HG02642 (cell line): Measurements from ENCODE around the gene EMP2.
"Not testable (repeated sequence)": the region's sequence is repeated elsewhere in the genome, so short reads cannot be mapped to it uniquely, and the experiment has no call there.

Experiments used
- ATAC-seq: cut with Tn5 transposase; IDR thresholded peaks from one replicate; pipeline ENCODE4 v1.9.1; 2021; ENCODE audit warnings: mild to moderate bottlenecking; ENCODE audit not compliant: unreplicated experiment, poor library complexity

Gene EMP2

DNA sequence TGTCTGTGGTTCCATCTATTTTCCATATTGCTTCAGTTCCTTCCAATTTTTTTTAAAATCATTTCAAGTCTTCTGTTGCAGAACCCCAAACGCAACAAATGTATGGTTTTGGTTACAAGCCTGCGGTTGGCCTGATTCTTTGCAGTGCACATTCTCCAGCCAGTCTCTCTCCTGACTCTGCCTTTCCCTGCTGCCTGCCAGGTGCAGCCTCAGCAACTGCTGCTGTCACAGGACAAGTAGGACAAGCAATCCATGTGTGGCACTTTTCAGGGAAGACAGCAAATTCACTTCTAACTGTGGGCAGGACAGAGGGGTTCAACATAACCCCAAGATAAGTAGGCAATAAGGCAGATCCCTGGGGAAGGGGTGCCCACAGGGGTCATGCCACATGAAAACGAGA lies 24.2 kb downstream of the EMP2 start:
- ATAC-seq: no peak

DNA sequence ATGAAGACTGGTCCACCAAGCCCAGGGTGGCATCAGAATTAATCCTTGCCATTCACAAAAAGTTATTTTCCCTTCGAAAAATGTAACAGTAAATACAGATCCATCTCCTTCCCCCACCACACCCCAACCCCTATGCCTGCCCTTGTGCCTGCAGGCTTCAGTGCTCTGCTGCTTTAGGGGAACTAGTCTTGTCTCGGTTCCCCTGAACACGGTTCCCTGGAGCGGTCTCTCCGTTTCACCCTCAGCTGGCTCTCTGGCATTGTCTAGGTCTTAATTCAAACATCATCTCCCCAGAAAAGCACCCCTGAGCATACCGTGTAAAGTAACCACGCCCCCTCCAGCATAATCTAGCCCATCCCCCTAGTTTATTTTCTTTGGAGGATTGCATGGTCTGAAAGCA lies 25.8 kb downstream of the EMP2 start:
- peak; percentile 45 for ATAC-seq

DNA sequence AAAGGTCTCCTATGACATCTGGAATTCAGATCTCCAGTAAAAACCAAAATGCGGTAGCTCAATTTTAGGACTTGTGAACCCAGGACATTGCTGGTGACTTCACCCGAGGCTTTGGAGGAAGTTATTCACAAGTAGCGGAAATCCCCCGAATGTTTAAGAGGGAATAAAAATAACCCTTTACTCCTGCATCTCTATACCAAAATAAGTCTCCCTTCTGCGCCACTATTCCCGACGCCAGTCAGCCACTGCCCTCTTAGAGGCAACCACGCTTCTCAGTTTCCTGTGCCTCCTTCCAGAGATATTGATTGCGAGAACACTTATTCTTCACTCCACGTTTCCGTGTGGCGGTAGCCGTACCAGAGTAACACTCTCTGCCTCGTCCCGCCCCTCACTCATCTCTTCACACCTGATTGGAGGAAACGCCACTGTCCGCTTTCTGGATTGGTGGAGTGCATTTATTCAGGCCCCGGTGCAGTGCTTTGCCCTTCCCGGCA lies 27.4 kb downstream of the EMP2 start:
- ATAC-seq: peak; percentile 96

DNA sequence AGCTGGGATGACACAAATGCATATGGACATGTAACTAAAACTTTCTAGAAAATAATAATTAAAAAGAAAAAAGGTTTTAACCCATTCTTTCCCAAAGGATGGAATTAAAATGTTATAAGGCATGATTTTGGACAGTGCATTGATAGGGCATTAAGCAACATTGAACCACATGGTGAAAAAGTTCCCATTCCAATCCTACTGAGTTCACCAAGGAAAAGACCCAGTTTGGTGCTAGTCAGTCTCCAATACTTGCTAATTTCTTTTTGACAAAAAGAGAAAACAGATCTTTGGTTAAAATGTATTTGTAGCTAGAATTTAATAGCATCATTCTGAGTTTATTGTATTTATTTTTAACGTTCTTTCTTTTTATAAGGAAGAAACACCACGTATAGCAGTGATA lies 28.1 kb downstream of the EMP2 start:
- no peak for ATAC-seq

DNA sequence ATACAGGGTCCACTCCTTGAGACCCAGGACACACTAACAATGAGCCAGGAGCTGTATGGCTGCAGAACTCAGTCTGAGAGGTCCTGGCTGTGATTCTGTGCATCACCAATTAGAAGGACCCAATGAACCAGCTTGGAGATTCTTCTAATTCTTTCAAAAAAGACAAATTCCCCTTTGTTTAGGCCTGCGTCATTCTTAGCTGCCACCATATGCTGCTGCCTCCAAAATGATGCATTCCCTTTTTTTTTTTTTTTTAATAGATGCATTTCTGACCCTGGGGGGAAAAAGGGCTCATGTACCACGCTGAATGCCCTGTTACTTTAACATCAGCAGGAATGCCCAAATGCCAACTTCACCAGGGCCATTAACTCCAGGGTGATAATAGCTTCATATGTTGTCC lies 28.5 kb downstream of the EMP2 start:
- ATAC-seq: no peak

DNA sequence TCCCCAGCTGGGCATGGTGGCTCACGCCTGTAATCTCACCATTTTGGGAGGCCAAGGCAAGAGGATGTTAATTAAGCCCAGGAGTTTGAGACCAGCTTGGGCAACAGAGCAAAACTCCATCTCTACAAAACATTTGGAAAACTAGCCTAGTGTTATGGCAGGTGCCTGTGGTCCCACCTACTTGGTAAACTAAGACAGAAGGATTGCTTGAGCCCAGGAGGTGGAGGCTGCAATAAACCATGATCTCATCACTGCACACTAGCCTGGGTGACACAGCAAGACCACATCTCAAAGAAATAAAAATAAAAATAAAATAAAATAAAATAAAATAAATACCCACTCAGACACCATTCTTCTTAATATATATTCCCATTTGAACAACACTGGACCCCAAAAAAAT lies 32.0 kb downstream of the EMP2 start:
- ATAC-seq: no peak

DNA sequence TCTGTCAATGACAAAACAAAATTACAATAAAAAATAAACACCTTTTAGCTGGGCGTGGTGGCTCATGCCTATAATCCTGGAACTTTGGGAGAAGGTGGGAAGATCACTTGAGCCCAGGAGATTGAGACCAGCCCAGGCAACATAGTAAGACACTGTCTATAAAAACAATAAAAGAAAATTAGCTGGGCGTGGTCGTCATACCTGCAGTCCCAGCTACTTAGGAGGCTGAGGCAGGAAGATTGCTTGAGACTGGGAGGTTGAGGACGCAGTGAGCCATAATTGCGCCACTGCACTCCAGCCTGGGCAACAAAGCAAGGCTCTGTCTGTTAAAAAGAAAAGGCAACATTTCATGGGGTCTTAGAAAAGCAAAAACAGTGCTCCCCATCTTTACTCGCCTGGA lies 32.7 kb downstream of the EMP2 start:
- no peak for ATAC-seq

DNA sequence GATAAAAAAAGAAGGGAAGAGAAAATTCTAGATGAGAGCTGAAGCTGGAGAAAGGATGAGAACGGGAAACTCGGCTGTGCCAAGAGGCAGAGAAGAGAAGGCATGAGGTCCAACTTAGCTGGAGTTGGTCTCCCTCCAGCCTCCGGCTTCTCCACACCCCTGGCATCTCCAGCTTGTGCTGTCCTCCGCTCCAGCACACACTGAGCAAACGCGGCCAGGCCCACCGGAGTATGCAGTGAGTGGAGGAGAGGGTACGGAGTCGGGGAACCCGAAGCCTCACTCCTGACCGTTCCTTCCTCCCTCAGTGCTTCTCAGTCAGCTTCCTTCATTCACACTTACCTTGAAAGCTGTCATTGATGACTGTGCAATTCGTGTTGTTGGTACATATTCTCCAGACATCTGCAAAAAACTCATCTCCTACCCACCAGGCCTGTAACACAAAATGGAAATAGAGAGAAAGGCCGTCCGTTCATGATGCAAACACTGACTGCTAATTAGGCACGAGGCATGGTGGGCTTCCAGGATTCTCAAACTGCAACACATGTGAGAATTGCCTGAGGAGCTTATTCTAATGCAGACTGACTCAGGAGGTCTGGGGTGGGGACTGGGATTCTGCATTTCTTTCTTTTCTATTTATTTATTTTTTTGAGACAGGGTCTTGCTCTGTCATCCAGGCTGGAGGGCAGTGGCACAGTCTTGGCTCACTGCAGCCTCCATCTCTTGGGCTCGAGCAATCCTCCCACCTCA lies 37.0 kb downstream of the EMP2 start:
- ATAC-seq: no peak

DNA sequence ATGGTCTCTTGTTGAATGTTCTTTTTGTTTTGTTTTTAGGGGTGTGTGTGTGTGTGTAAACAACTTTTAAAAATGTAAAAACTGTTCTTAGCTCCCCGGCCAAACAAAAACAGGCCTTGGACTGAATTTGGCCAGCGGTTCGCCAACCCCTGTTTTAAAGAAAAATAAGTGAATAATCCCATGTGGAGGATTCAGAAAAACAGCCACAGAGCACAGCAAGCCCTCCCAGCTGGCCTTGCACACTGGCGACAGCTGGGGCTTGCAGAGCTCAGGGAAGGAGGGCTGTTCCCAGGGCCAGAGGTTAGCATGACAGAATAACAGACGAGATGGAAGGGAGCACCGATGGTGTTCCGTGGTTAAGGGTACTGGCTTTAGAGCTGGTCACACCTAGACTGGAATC lies 39.0 kb downstream of the EMP2 start:
- ATAC-seq: no peak

DNA sequence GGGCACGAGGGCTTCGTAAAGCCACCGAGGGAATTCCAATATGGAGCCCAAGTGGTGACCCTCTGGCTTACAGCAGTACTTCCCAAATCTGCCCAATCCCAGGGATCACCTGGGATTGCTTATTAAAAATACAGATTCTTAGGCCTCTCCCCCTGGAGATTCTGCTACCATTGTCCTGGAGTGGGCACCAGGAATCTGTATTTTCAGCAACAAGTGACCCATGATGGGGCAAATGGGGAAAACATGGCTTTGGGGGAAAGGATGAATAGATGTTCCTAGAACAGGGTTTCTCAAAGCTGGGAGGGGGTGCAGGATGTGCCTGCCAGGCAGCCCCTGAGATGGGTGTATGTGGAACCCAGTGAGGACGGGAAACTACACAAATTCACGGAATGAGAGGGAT lies 40.6 kb downstream of the EMP2 start:
- no peak for ATAC-seq

DNA sequence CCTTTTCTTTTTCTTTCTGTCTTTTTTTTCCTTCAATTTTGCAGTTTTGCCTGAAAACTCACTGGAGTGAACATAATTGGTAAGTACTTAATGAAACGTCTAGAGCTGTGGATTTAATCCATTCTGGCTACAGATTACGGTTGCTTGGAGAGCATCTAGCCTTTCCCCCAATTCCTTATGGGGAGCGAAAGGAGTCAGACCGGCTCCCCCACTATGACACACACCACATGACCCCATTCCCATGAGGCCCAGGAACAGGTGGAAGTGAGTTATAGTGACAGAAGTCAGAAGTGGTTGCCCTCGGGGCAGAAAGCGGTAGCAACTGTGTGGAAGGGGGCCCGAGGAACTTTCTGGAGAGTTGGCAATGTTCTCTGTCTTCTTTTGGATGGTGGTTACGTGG lies 41.2 kb downstream of the EMP2 start:
- ATAC-seq: no peak

DNA sequence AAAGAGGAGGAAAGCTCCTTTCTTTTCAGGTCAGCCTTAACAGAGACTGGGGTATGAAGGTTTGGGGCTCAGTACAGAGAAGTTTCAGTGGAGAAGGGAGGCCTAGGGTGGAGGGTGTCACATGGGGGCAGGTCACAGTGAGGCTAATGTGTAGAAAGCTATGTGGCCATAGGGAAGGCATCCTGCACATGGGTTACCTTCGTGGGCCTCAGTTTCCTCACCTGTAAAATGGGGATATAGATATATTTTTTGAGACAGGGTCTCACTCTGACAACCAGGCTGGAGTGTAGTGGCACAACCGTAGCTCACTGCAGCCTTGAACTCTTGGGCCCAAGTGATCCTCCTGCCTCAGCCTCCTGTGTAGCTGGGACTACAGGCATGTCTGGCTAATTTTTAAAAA lies 41.8 kb downstream of the EMP2 start:
- ATAC-seq: no peak

DNA sequence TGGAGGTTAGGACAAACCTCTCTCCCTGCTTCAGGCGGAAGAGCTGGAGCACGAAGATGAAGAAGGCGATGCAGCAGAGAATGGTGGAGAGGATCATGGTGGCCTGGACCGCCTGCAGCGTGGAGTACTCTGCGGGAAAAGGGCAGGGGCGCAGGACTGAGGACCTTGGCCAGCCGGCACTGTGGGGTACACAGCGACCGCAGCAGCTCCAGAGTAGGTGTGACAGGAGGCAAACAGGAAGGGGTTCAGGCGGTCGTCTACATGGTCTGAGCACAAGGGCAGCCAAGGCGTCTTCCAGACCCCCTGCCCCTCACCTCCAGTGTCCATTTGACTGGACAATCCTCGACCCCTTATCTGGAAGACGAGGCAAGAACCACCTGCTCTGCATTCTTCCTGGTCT lies 42.5 kb downstream of the EMP2 start:
- ATAC-seq: no peak

DNA sequence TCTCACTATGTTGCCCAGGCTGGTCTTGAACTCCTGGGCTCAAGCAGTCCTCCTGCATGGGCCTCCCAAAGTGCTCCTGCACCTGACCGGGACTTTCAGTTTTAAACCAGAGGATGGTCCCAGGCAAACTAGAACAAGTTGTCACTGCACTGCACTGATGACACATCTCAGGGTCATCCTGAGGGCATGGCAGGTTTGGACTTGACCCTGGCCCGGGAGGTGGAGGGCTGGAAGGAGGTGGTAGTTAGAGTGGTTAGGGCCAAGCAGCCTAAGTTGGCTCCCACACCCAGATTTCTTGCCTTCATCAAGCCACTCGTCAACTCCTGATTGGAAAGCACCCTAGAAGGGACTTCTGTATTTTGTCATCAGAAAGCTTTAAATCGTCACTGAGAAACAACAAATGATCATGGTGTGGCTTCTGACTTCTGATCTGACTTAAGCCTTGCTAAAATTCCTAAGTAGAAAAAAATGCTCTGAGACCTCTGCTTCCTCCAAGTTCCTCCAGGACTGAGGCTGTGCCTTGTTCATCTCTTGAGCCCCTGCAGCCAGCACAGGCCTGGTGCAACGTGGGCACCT lies 43.5 kb downstream of the EMP2 start:
- ATAC-seq: no peak

DNA sequence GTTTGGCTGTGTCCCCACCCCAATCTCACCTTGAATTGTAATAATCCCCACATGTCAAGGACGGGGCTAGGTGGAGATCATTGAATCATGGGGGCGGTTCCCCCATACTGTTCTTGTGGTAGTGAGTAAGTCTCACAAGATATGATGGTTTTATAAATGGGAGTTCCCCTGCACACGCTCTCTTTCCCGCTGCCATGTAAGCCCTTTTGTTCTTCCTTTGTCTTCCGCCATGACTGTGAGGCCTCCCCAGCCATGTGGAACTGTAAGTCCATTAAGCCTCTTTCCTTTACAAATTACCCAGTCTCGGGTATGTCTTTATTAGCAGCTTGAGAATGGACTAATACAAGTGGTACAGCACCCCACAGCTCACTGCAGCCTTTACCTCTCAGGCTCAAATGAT lies 44.1 kb downstream of the EMP2 start:
- ATAC-seq: not testable (repeated sequence)

DNA sequence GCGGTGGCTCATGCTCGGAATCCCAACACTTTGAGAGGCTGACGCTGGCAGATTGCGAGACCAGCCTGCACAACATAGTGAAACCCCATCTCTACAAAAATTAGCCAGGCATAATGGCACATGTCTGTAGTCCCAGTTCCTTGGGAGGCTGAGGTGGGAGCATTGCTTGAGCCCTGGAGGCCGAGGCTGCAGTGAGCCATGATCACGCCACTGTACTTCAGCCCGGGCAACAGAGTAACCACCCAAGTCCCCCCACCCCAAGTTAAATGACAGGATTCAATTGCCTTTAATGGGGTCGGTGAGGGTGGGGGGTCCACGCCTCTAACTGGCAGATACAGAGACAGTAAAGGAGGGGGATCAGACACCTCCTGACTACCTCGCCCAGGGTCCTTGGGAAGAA lies 44.9 kb downstream of the EMP2 start:
- no peak for ATAC-seq

DNA sequence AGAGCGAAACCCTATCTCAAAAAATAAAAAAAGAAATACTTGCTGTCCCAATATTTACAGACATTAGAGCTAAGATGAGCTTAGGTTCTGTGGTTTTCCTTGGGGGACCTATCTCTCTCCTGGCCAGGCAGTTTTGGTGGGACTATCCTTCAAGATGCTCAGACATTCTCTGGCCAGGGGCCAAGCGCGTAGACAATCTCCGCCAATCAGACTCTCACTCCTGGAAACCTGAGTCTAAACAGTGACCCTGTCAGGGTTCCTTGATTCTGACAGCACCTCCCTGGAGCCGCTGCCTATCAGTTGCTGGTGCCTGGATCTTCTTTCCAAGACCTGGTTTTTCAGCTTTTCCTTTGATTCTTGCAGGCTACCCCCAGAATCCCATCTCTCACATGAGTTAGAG lies 45.6 kb downstream of the EMP2 start:
- no peak for ATAC-seq

DNA sequence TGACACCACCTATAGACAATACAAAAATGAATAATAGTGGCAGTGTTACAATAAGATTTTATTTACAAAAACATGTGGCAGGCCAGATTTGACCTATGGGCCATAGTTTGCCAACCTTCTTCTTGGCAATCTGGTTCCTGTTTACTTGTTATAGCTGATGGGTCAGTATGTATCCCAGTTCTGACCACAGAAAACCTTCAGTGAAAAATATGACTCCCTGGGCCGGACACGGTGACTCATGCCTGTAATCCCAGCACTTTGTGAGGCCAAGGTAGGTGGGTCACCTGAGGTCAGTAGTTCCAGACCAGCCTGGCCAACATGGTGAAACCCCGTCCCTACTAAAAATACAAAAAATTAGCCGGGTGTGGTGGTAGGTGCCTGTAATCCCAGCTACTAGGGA lies 46.8 kb downstream of the EMP2 start:
- not testable (repeated sequence) for ATAC-seq

DNA sequence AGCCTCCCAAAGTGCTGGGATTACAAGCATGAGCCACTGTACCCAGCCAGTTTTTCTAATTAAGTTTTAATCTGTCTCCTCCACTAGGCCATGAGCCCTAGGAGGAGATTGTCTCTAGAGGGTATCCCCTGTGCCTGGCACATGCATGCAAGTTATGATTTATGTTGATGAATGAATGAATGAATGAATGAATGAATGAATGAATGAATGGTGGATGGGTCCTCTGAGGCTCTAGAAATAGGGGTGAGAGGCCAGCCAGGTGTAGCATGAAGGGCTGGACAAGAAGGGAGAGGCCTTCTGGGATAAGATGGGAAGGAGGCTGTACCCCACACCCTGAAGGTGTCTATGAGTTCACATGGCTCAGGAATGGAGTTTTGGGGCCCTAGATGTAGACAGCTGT lies 48.8 kb downstream of the EMP2 start:
- ATAC-seq: no peak

DNA sequence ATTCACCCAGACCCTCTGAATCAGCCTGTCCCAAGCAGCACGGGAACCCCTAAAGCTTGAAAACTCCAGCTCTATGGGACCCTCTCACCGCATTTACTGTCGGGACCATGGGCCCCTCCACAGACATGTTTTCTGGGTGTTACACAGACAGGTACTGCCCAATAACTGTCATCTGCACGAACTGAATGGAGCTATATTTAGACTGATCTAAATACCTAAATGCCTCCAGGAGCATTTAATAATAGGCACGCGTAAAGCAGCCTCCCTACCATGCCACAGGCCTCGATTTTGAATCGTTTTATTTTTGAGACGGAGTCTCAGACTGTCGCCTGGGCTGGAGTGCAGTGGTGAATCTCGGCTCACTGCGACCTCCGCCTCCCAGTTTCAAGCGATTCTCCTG lies 49.7 kb downstream of the EMP2 start:
- ATAC-seq: no peak

DNA sequence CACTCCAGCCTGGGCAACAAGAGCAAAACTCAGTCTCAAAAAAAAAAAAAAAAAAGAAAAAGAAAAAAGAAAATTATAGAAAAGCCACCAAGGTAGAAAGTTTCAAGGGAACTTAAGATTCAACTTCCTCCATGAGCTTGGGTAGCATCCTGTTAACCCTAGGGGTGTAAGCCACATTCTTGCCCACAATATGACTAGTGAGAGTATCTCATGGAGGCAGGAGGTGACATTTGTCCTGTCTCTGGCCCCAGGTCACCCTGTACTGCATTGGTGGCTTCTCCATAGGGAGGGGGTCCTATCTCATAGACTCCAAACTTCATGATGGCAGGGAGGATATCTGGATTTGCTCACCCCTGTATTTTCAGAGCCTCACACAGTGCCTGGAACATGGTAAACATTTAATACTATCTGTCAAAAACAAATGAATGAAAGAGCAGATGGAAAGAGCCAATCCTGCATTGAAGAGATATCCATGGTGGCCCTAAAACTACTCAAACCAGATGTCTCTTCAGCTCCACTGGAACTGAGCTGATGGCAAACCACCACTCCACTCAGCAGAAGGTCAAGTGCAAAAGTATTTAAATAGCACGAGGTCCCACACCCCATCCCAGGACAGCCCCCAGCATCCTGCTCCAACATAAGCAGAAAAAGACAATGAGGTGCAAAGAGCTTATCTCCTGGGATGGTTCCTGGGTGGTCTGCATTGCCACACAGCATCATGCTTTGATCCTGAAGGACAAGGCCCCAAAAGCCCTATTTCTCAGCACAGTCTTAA lies 50.3 kb downstream of the EMP2 start:
- ATAC-seq: no peak

DNA sequence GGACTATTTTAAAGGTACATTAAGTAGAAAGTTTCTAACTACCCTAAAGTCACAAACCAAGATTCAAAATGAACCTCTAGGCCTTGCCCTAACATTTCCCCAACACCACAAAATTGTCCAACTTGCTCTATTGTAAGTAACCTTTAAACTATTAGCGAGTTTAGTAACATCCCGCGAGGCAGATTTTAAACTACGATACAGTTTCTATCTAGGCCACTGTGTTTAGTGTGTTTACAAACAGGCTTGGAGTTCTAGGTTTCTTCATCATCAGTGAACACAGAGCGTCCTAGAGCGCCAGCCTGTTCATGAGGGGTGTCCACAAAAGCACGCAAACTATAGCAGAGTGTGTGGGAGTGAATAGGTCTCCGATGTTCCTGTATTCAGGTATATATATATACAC lies 51.8 kb downstream of the EMP2 start:
- no peak for ATAC-seq
